HEK293 (cell line): ENCODE data around the gene FAM169A.

Source experiments
- CTCF ChIP-seq: fragments of 450-650 bp; formaldehyde crosslinking; IDR thresholded peaks from 2 replicates; pipeline ENCODE4 v1.5.1; 2016; ENCODE audit warnings: missing biosample characterization, missing genetic modification characterization
- MEIS1 ChIP-seq: sonication (generic); formaldehyde crosslinking; IDR thresholded peaks from 2 replicates; pipeline ENCODE4 v1.8.1; 2022; ENCODE audit warnings: missing genetic modification reagents, mild to moderate bottlenecking, borderline replicate concordance
- RBAK ChIP-seq: fragments of 450-650 bp; formaldehyde crosslinking; IDR thresholded peaks from 2 replicates; pipeline ENCODE4 v1.5.1; 2016; ENCODE audit warnings: missing biosample characterization, missing genetic modification characterization
- REST ChIP-seq: fragments of 450-650 bp; formaldehyde crosslinking; IDR thresholded peaks from 2 replicates; pipeline ENCODE4 v1.5.1; 2016; ENCODE audit warnings: missing biosample characterization, missing genetic modification characterization
- TCF7L2 ChIP-seq: IDR thresholded peaks from 2 replicates; pipeline ENCODE4 v1.6.1; 2011; ENCODE audit warnings: low read depth, mild to moderate bottlenecking, inconsistent platforms, low read length, moderate library complexity, borderline replicate concordance
- ZNF112 ChIP-seq: fragments of 450-650 bp; formaldehyde crosslinking; IDR thresholded peaks from 2 replicates; pipeline ENCODE4 v1.5.0; 2017; ENCODE audit warnings: missing biosample characterization, missing genetic modification characterization
- ZNF121 ChIP-seq: fragments of 450-650 bp; formaldehyde crosslinking; IDR thresholded peaks from 2 replicates; pipeline ENCODE4 v1.5.1; 2016; ENCODE audit warnings: missing biosample characterization, missing genetic modification characterization
- ZNF140 ChIP-seq: fragments of 450-650 bp; formaldehyde crosslinking; IDR thresholded peaks from 2 replicates; pipeline ENCODE4 v1.5.1; 2016; ENCODE audit warnings: missing biosample characterization, missing genetic modification characterization
- ZNF501 ChIP-seq: fragments of 450-650 bp; formaldehyde crosslinking; IDR thresholded peaks from 2 replicates; pipeline ENCODE4 v1.5.1; 2016; ENCODE audit warnings: missing biosample characterization, missing genetic modification characterization
- ZNF530 ChIP-seq: fragments of 450-650 bp; formaldehyde crosslinking; IDR thresholded peaks from 2 replicates; pipeline ENCODE4 v1.5.1; 2016; ENCODE audit warnings: low read depth, missing biosample characterization, missing genetic modification characterization
- TF ChIP-seq, protein P1 (sequence below): fragments of 450-650 bp; formaldehyde crosslinking; IDR thresholded peaks from 2 replicates; pipeline ENCODE4 v1.5.1; 2017; ENCODE audit warnings: missing biosample characterization, missing genetic modification characterization

GRCh38 chr5:74850789-74851425, 15.3 kb downstream of the FAM169A start:
- TF ChIP-seq CTCF (tag by site-specific recombination) (no peak), TCF7L2 (no peak), ZNF140 (tag by site-specific recombination) (no peak), RBAK (tag by site-specific recombination) (no peak), ZNF501 (tag by site-specific recombination) (no peak), MEIS1 (CRISPR knock-in tag) (no peak), ZNF112 (tag by site-specific recombination) (no peak), ZNF530 (tag by site-specific recombination) (no peak), REST (no peak), ZNF121 (no peak)
- TF ChIP-seq, protein P1, sequence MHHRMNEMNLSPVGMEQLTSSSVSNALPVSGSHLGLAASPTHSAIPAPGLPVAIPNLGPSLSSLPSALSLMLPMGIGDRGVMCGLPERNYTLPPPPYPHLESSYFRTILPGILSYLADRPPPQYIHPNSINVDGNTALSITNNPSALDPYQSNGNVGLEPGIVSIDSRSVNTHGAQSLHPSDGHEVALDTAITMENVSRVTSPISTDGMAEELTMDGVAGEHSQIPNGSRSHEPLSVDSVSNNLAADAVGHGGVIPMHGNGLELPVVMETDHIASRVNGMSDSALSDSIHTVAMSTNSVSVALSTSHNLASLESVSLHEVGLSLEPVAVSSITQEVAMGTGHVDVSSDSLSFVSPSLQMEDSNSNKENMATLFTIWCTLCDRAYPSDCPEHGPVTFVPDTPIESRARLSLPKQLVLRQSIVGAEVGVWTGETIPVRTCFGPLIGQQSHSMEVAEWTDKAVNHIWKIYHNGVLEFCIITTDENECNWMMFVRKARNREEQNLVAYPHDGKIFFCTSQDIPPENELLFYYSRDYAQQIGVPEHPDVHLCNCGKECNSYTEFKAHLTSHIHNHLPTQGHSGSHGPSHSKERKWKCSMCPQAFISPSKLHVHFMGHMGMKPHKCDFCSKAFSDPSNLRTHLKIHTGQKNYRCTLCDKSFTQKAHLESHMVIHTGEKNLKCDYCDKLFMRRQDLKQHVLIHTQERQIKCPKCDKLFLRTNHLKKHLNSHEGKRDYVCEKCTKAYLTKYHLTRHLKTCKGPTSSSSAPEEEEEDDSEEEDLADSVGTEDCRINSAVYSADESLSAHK (tag by site-specific recombination), result no peak
